ENCODE data around the gene AMPD3.
A peak's percentile ranks its signal among the peaks of the same experiment; 100 is the strongest.

AMPD3 gene

GRCh38 chr11:10540915-10541560, 86.0 kb downstream of the AMPD3 start, which contains the start of gene RNF141:
TSS of gene RNF141 (minus strand) at chr11:10541187. CDS start at chr11:10534158, 7,029 bp downstream.
- peak; percentile 81 to 92 (median 90) for DNase-seq

GRCh38 chr11:10541561-10541930, 86.5 kb downstream of the AMPD3 start:
- DNase-seq, result no peak

- DNase-seq, result no peak
Observed at GRCh38 chr11:10542776-10543175, 87.7 kb downstream of the AMPD3 start.

- no peak for DNase-seq
Observed at GRCh38 chr11:10543782-10544181, 88.7 kb downstream of the AMPD3 start.

GRCh38 chr11:10544491-10545465, 89.7 kb downstream of the AMPD3 start:
- no peak for DNase-seq

GRCh38 chr11:10550503-10551289, 95.6 kb downstream of the AMPD3 start:
- DNase-seq, result no peak

GRCh38 chr11:10551290-10551592, 96.2 kb downstream of the AMPD3 start:
- DNase-seq, result no peak

- no peak for DNase-seq
Observed at GRCh38 chr11:10551845-10552352, 96.8 kb downstream of the AMPD3 start.

- DNase-seq, result no peak
Observed at GRCh38 chr11:10556590-10556989, 101.5 kb downstream of the AMPD3 start.

Measured in T-helper 1 cell (primary cell).